Measurements from ENCODE around the gene SUPT5H. TPM values are rescaled to one million over a fixed set of nuclear protein-coding genes. Genes with fewer than 3 reads are reported as not detected.
A peak's percentile ranks its signal among the peaks of the same experiment; 100 is the strongest.

Gene SUPT5H
- 10 to 100 TPM; 35.9 to 80.9 TPM for total RNA-seq
- 100 to 1,000 TPM; 143 to 158 TPM for polyA plus RNA-seq (ENCODE audit: insufficient read length in 2 of 2)
- long read RNA-seq, donor 1, transcript SUPT5H-218 (2 exons, 718 nt), result major isoform, 5 of 14 reads
- long read RNA-seq, donor 1, partial matches to known transcripts, result 5 of 14 reads
- long read RNA-seq, donor 1, other reads (novel, unspliced or antisense), result 0 of 14 reads
- long read RNA-seq, donor 2, partial matches to known transcripts, result 0 of 1 reads
- long read RNA-seq, donor 2, other reads (novel, unspliced or antisense), result 0 of 1 reads
- long read RNA-seq, donor 3, partial matches to known transcripts, result 0 of 3 reads
- long read RNA-seq, donor 3, other reads (novel, unspliced or antisense), result 0 of 3 reads
- long read RNA-seq, donor 4, transcript SUPT5H-218 (2 exons, 718 nt), result major isoform, 6 of 14 reads
- long read RNA-seq, donor 4, partial matches to known transcripts, result 6 of 14 reads
- long read RNA-seq, donor 4, other reads (novel, unspliced or antisense), result 0 of 14 reads

- under 1% methylated on average over 65 of the region's 68 CpGs for WGBS (ENCODE audit: insufficient coverage)
- Histone ChIP-seq H3K9me3 (ENCODE audit: control insufficient read depth, insufficient read depth, low read length) (no peaks in the 10 kb centered on the region), H3K27ac (ENCODE audit: low read depth, low read length) (peak within 1 kb of the TSS; percentile 90), H3K27me3 (ENCODE audit: control insufficient read depth, insufficient read depth, low read length) (no peaks in the 10 kb centered on the region), H3K4me3 (ENCODE audit: low read depth, low read length) (peak within 1 kb of the TSS; percentile 89), H3K4me1 (ENCODE audit: control insufficient read depth, insufficient read depth, low read length) (peaks cover 20% of the 10 kb centered on the region), H3K36me3 (ENCODE audit: control insufficient read depth, insufficient read depth, low read length) (peaks cover 31% of the 10 kb centered on the region)
- DNase-seq (ENCODE audit: low read depth in 4 of 6, low spot score in 6 of 6), result peak; percentile 90 to 99 (median 94)
Measured at GRCh38 chr19:39445196-39446111, at the start of gene SUPT5H. Gene SUPT5H (plus strand): TSS chr19:39445582. CDS start chr19:39445891, 309 bp downstream.

- Histone ChIP-seq H3K36me3 (ENCODE audit: control insufficient read depth, insufficient read depth, low read length) (peaks cover 61% of the 10 kb centered on the region), H3K27ac (ENCODE audit: low read depth, low read length) (peak overlapping the region; percentile 62), H3K9me3 (ENCODE audit: control insufficient read depth, insufficient read depth, low read length) (no peaks in the 10 kb centered on the region), H3K27me3 (ENCODE audit: control insufficient read depth, insufficient read depth, low read length) (no peaks in the 10 kb centered on the region), H3K4me1 (ENCODE audit: control insufficient read depth, insufficient read depth, low read length) (peaks cover 23% of the 10 kb centered on the region), H3K4me3 (ENCODE audit: low read depth, low read length) (no peak overlapping the region)
- WGBS (ENCODE audit: insufficient coverage), result 44% methylated on average over 13 of the region's 17 CpGs
- DNase-seq (ENCODE audit: low read depth in 4 of 6, low spot score in 6 of 6), result peak in 2 of 6 donors; percentile 72 to 85
Measured at GRCh38 chr19:39397360-39398296, 47.8 kb upstream of the SUPT5H start.

- H3K4me3 ChIP-seq (ENCODE audit: low read depth, low read length), result no peak overlapping the region
- 93% methylated on average over 11 of the region's 11 CpGs for WGBS (ENCODE audit: insufficient coverage)
- peaks cover 1% of the 10 kb centered on the region for H3K27me3 ChIP-seq (ENCODE audit: control insufficient read depth, insufficient read depth, low read length)
- H3K4me1 ChIP-seq (ENCODE audit: control insufficient read depth, insufficient read depth, low read length), result peaks cover 31% of the 10 kb centered on the region
- H3K36me3 ChIP-seq (ENCODE audit: control insufficient read depth, insufficient read depth, low read length), result peaks cover 58% of the 10 kb centered on the region
- no peak for DNase-seq (ENCODE audit: low read depth in 4 of 6, low spot score in 6 of 6)
- no peaks in the 10 kb centered on the region for H3K9me3 ChIP-seq (ENCODE audit: control insufficient read depth, insufficient read depth, low read length)
- no peak overlapping the region for H3K27ac ChIP-seq (ENCODE audit: low read depth, low read length)
Measured at GRCh38 chr19:39398297-39398864, 47.0 kb upstream of the SUPT5H start.

GRCh38 chr19:39399668-39400050 is 45.7 kb upstream of the SUPT5H start:
- H3K4me1 ChIP-seq (ENCODE audit: control insufficient read depth, insufficient read depth, low read length), result peaks cover 39% of the 10 kb centered on the region
- no peak overlapping the region for H3K27ac ChIP-seq (ENCODE audit: low read depth, low read length)
- peaks cover 6% of the 10 kb centered on the region for H3K27me3 ChIP-seq (ENCODE audit: control insufficient read depth, insufficient read depth, low read length)
- no peaks in the 10 kb centered on the region for H3K9me3 ChIP-seq (ENCODE audit: control insufficient read depth, insufficient read depth, low read length)
- H3K36me3 ChIP-seq (ENCODE audit: control insufficient read depth, insufficient read depth, low read length), result peaks cover 47% of the 10 kb centered on the region
- no peak for DNase-seq (ENCODE audit: low read depth in 4 of 6, low spot score in 6 of 6)
- H3K4me3 ChIP-seq (ENCODE audit: low read depth, low read length), result no peak overlapping the region
- WGBS (ENCODE audit: insufficient coverage), result 83% methylated on average over 1 of the region's 4 CpGs

- no peak overlapping the region for H3K27ac ChIP-seq (ENCODE audit: low read depth, low read length)
- peaks cover 43% of the 10 kb centered on the region for H3K36me3 ChIP-seq (ENCODE audit: control insufficient read depth, insufficient read depth, low read length)
- no peak overlapping the region for H3K4me3 ChIP-seq (ENCODE audit: low read depth, low read length)
- DNase-seq (ENCODE audit: low read depth in 4 of 6, low spot score in 6 of 6), result no peak
- 86% methylated on average over 2 of the region's 4 CpGs for WGBS (ENCODE audit: insufficient coverage)
- H3K4me1 ChIP-seq (ENCODE audit: control insufficient read depth, insufficient read depth, low read length), result peaks cover 39% of the 10 kb centered on the region
- H3K27me3 ChIP-seq (ENCODE audit: control insufficient read depth, insufficient read depth, low read length), result peaks cover 6% of the 10 kb centered on the region
- H3K9me3 ChIP-seq (ENCODE audit: control insufficient read depth, insufficient read depth, low read length), result no peaks in the 10 kb centered on the region
Measured at GRCh38 chr19:39400061-39400460, 45.3 kb upstream of the SUPT5H start.

- 84% methylated on average over 3 of the region's 4 CpGs for whole genome bisulfite sequencing (ENCODE audit: insufficient coverage)
- Histone ChIP-seq H3K9me3 (ENCODE audit: control insufficient read depth, insufficient read depth, low read length) (no peaks in the 10 kb centered on the region), H3K27ac (ENCODE audit: low read depth, low read length) (peak overlapping the region; percentile 2), H3K27me3 (ENCODE audit: control insufficient read depth, insufficient read depth, low read length) (peaks cover 9% of the 10 kb centered on the region), H3K36me3 (ENCODE audit: control insufficient read depth, insufficient read depth, low read length) (peaks cover 34% of the 10 kb centered on the region), H3K4me1 (ENCODE audit: control insufficient read depth, insufficient read depth, low read length) (peaks cover 43% of the 10 kb centered on the region), H3K4me3 (ENCODE audit: low read depth, low read length) (no peak overlapping the region)
- DNase-seq (ENCODE audit: low read depth in 4 of 6, low spot score in 6 of 6), result no peak
Measured at GRCh38 chr19:39401070-39401548, 44.3 kb upstream of the SUPT5H start.

GRCh38 chr19:39401549-39402345 is 43.6 kb upstream of the SUPT5H start:
- WGBS (ENCODE audit: insufficient coverage), result 68% methylated on average over 22 of the region's 25 CpGs
- peak overlapping the region; percentile 90 for H3K27ac ChIP-seq (ENCODE audit: low read depth, low read length)
- DNase-seq (ENCODE audit: low read depth in 4 of 6, low spot score in 6 of 6), result no peak
- H3K9me3 ChIP-seq (ENCODE audit: control insufficient read depth, insufficient read depth, low read length), result no peaks in the 10 kb centered on the region
- peaks cover 31% of the 10 kb centered on the region for H3K36me3 ChIP-seq (ENCODE audit: control insufficient read depth, insufficient read depth, low read length)
- peaks cover 12% of the 10 kb centered on the region for H3K27me3 ChIP-seq (ENCODE audit: control insufficient read depth, insufficient read depth, low read length)
- peaks cover 47% of the 10 kb centered on the region for H3K4me1 ChIP-seq (ENCODE audit: control insufficient read depth, insufficient read depth, low read length)
- peak overlapping the region; percentile 39 for H3K4me3 ChIP-seq (ENCODE audit: low read depth, low read length)

All from spinal cord (tissue), 10 donors.